HG03066 (cell line): ENCODE measurements around the gene CPNE7.

ENCODE experiments used
- ATAC-seq: cut with Tn5 transposase; IDR thresholded peaks from one replicate; pipeline ENCODE4 v1.9.1; 2021; ENCODE audit warnings: low read depth; ENCODE audit not compliant: unreplicated experiment

CPNE7 gene

GRCh38 chr16:89599902-89600301 is 24.3 kb downstream of the CPNE7 start:
- ATAC-seq = no peak

GRCh38 chr16:89600427-89600826 is 24.9 kb downstream of the CPNE7 start:
- no peak for ATAC-seq

- ATAC-seq = no peak
These were observed 25.4 kb downstream of the CPNE7 start for GRCh38 chr16:89600956-89601355.

- no peak for ATAC-seq
These were observed 26.3 kb downstream of the CPNE7 start for GRCh38 chr16:89601906-89602272.

GRCh38 chr16:89602273-89602951 is 26.9 kb downstream of the CPNE7 start:
- ATAC-seq = no peak

GRCh38 chr16:89602952-89603590 is 27.5 kb downstream of the CPNE7 start:
- ATAC-seq = no peak

- no peak for ATAC-seq
These were observed 29.2 kb downstream of the CPNE7 start for GRCh38 chr16:89604764-89605163.

GRCh38 chr16:89605186-89605970 is 29.8 kb downstream of the CPNE7 start:
- no peak for ATAC-seq

- ATAC-seq = no peak
These were observed 30.4 kb downstream of the CPNE7 start for GRCh38 chr16:89606006-89606405.

- no peak for ATAC-seq
These were observed 31.9 kb downstream of the CPNE7 start for GRCh38 chr16:89607453-89607852.

- no peak for ATAC-seq
These were observed 32.6 kb downstream of the CPNE7 start for GRCh38 chr16:89607937-89608740.

GRCh38 chr16:89610108-89610453 is 34.5 kb downstream of the CPNE7 start:
- no peak for ATAC-seq

- no peak for ATAC-seq
These were observed 37.0 kb downstream of the CPNE7 start for GRCh38 chr16:89612415-89613166.

- ATAC-seq = no peak
These were observed 37.8 kb downstream of the CPNE7 start, which contains the start of gene DPEP1 for GRCh38 chr16:89613231-89613953. Gene DPEP1, plus strand, starts transcription at chr16:89613642. Its CDS starts 16,769 bp downstream, at chr16:89630411.

- ATAC-seq = no peak
These were observed 38.4 kb downstream of the CPNE7 start for GRCh38 chr16:89613954-89614459.

GRCh38 chr16:89615176-89615575 is 39.6 kb downstream of the CPNE7 start:
- no peak for ATAC-seq

- ATAC-seq = no peak
These were observed 40.1 kb downstream of the CPNE7 start for GRCh38 chr16:89615596-89616090.

GRCh38 chr16:89616623-89617022 is 41.1 kb downstream of the CPNE7 start:
- ATAC-seq = no peak

- no peak for ATAC-seq
These were observed 41.5 kb downstream of the CPNE7 start for GRCh38 chr16:89617036-89617435.
